GM12878 (cell line): Measurements from ENCODE around the gene MAD2L1BP. TPM values are rescaled to one million over a fixed set of nuclear protein-coding genes. Genes with fewer than 3 reads are reported as not detected.

Experiments used
- FOS ChIP-seq: IDR thresholded peaks from 3 replicates; pipeline ENCODE4 v1.6.1; 2011; ENCODE audit warnings: borderline replicate concordance; ENCODE audit not compliant: insufficient read length; ENCODE audit errors: extremely low read depth
- SKIL ChIP-seq: fragments of 450-650 bp; IDR thresholded peaks from 2 replicates; pipeline ENCODE4 v1.6.1; 2017; ENCODE audit warnings: mild to moderate bottlenecking, low read depth, inconsistent platforms; ENCODE audit not compliant: poor library complexity, severe bottlenecking
- SRF ChIP-seq, 2 experiments: IDR thresholded peaks; 2 replicates each; pipeline ENCODE4 v1.6.1; 2011; ENCODE audit warnings: low read depth in 2 of 2, low read length in 2 of 2, mild to moderate bottlenecking in 1 of 2, moderate library complexity in 1 of 2
- TARDBP ChIP-seq: IDR thresholded peaks from 2 replicates; pipeline ENCODE4 v1.6.1; 2016; ENCODE audit warnings: borderline replicate concordance
- polyA plus RNA-seq, 11 experiments: library from polyadenylated mRNA; depleted of rRNA in 4 of 11; unstranded in 6 of 11; stranded (reverse) in 5 of 11; fragments of >200 nt; fragmentation: Nextera tagmentation in 4 of 11; fragmentation: Illumina TruSeq in 1 of 11; extraction: Ambion mirVana in 4 of 11; extraction: Trizol in 1 of 11; gene quantifications; 1 replicate in 1 of 11; 2 replicates in 10 of 11; pipeline versions ENCODE4 v1.2.1 to v1.2.3, GENCODE V29; 2011 to 2016; ENCODE audit warnings: inconsistent platforms in 2 of 11, missing spikeins in 2 of 11, low read depth in 1 of 11
- total RNA-seq, 4 experiments: library from RNA; depleted of rRNA in 3 of 4; stranded (reverse); fragments of >200 nt in 3 of 4; fragmentation: Illumina TruSeq in 1 of 4; extraction: Trizol in 1 of 4; gene quantifications; 2 replicates each; pipeline versions ENCODE4 v1.2.1 to v1.2.3, GENCODE V29; 2013 to 2021
- TF ChIP-seq, protein P1 (sequence below): fragments of 450-650 bp; formaldehyde crosslinking; IDR thresholded peaks from 2 replicates; pipeline ENCODE4 v1.4.0; 2020; ENCODE audit warnings: mild to moderate bottlenecking, moderate library complexity
- TF ChIP-seq, protein P2 (sequence below): fragments of 450-650 bp; IDR thresholded peaks from 2 replicates; pipeline ENCODE4 v1.6.1; 2016; ENCODE audit warnings: mild to moderate bottlenecking
- TF ChIP-seq, protein P3 (sequence below): IDR thresholded peaks from 2 replicates; pipeline ENCODE4 v1.6.1; 2012; ENCODE audit warnings: low read depth, low read length, improper control_type of control experiment

Gene MAD2L1BP
- total and polyA plus RNA-seq, 10 of the 15 experiments (the other 5 are each of a cell fraction or from before 2014, with no cell fraction given): 39.2 to 155 (median 60.3) TPM

GRCh38 chr6:43629104-43629504 lies 6.5 kb upstream of the MAD2L1BP start, which contains the start of gene GTPBP2 (continued):
- no peak for TF ChIP-seq SKIL
- TF ChIP-seq FOS: no peak
- TF ChIP-seq, protein P1, sequence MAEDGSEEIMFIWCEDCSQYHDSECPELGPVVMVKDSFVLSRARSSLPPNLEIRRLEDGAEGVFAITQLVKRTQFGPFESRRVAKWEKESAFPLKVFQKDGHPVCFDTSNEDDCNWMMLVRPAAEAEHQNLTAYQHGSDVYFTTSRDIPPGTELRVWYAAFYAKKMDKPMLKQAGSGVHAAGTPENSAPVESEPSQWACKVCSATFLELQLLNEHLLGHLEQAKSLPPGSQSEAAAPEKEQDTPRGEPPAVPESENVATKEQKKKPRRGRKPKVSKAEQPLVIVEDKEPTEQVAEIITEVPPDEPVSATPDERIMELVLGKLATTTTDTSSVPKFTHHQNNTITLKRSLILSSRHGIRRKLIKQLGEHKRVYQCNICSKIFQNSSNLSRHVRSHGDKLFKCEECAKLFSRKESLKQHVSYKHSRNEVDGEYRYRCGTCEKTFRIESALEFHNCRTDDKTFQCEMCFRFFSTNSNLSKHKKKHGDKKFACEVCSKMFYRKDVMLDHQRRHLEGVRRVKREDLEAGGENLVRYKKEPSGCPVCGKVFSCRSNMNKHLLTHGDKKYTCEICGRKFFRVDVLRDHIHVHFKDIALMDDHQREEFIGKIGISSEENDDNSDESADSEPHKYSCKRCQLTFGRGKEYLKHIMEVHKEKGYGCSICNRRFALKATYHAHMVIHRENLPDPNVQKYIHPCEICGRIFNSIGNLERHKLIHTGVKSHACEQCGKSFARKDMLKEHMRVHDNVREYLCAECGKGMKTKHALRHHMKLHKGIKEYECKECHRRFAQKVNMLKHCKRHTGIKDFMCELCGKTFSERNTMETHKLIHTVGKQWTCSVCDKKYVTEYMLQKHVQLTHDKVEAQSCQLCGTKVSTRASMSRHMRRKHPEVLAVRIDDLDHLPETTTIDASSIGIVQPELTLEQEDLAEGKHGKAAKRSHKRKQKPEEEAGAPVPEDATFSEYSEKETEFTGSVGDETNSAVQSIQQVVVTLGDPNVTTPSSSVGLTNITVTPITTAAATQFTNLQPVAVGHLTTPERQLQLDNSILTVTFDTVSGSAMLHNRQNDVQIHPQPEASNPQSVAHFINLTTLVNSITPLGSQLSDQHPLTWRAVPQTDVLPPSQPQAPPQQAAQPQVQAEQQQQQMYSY (CRISPR knock-in tag): no peak
- peak; percentile 91; the same call in 1 of the 2 replicates for TF ChIP-seq TARDBP
- 0 out of 4 replicates have a peak, but pooled peaks of 1 of the 2 experiments have one; percentile 31 for TF ChIP-seq SRF (IDR thresholded peaks at IDR 0.05; ENCODE audit: low read depth in 2 of 2, low read length in 2 of 2)
- TF ChIP-seq, protein P2, sequence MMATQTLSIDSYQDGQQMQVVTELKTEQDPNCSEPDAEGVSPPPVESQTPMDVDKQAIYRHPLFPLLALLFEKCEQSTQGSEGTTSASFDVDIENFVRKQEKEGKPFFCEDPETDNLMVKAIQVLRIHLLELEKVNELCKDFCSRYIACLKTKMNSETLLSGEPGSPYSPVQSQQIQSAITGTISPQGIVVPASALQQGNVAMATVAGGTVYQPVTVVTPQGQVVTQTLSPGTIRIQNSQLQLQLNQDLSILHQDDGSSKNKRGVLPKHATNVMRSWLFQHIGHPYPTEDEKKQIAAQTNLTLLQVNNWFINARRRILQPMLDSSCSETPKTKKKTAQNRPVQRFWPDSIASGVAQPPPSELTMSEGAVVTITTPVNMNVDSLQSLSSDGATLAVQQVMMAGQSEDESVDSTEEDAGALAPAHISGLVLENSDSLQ: peak; percentile 61
- TF ChIP-seq, protein P3, sequence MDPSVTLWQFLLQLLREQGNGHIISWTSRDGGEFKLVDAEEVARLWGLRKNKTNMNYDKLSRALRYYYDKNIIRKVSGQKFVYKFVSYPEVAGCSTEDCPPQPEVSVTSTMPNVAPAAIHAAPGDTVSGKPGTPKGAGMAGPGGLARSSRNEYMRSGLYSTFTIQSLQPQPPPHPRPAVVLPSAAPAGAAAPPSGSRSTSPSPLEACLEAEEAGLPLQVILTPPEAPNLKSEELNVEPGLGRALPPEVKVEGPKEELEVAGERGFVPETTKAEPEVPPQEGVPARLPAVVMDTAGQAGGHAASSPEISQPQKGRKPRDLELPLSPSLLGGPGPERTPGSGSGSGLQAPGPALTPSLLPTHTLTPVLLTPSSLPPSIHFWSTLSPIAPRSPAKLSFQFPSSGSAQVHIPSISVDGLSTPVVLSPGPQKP: 0 out of 2 replicates have a peak, but pooled peaks have one; percentile 38
